ENCODE data around the gene KANTR.

The KANTR gene

GRCh38 chrX:53081925-53082772, 11.8 kb upstream of the KANTR start, which contains the start of gene TSPYL2:
Gene TSPYL2 (plus strand): TSS chrX:53082367. CDS start chrX:53082499, 132 bp downstream.
- peak; percentile 83 for DNase-seq

- no peak for DNase-seq
Measured at GRCh38 chrX:53082773-53083616, 10.9 kb upstream of the KANTR start.

GRCh38 chrX:53084043-53084570, 9.8 kb upstream of the KANTR start:
- no peak for DNase-seq

GRCh38 chrX:53084863-53085262, 9.1 kb upstream of the KANTR start:
- DNase-seq = no peak

- DNase-seq = no peak
Measured at GRCh38 chrX:53085661-53086229, 8.2 kb upstream of the KANTR start.

- no peak for DNase-seq
Measured at GRCh38 chrX:53086464-53086863, 7.5 kb upstream of the KANTR start.

- DNase-seq = no peak
Measured at GRCh38 chrX:53087388-53087831, 6.5 kb upstream of the KANTR start.

- DNase-seq = peak; percentile 70
Measured at GRCh38 chrX:53088136-53088974, 5.6 kb upstream of the KANTR start.

GRCh38 chrX:53089224-53089842, 4.6 kb upstream of the KANTR start:
- DNase-seq = no peak

GRCh38 chrX:53089925-53090324, 4.0 kb upstream of the KANTR start:
- no peak for DNase-seq

- no peak for DNase-seq
Measured at GRCh38 chrX:53091354-53091753, 2.6 kb upstream of the KANTR start.

- DNase-seq = peak; percentile 57
Measured at GRCh38 chrX:53093177-53093655, 726 bp upstream of the KANTR start.

- DNase-seq = no peak
Measured at GRCh38 chrX:53094582-53094905, 602 bp downstream of the KANTR start.

- no peak for DNase-seq
Measured at GRCh38 chrX:53095796-53096195, 1.9 kb downstream of the KANTR start.

- DNase-seq = no peak
Measured at GRCh38 chrX:53114864-53115549, 21.1 kb downstream of the KANTR start.

- no peak for DNase-seq
Measured at GRCh38 chrX:53115550-53115874, 21.6 kb downstream of the KANTR start.

- no peak for DNase-seq
Measured at GRCh38 chrX:53116101-53116500, 22.2 kb downstream of the KANTR start.

GRCh38 chrX:53122013-53122412, 28.1 kb downstream of the KANTR start:
- DNase-seq = no peak

GRCh38 chrX:53125506-53125905, 31.6 kb downstream of the KANTR start:
- no peak for DNase-seq

GRCh38 chrX:53126377-53126776, 32.4 kb downstream of the KANTR start:
- no peak for DNase-seq

GRCh38 chrX:53128097-53128749, 34.3 kb downstream of the KANTR start:
- DNase-seq = no peak

All from activated T-cell treated with anti-CD3 and anti-CD28 coated beads for 4 hours (primary cell).